ENCODE results near the gene SLC36A4. TPM values are rescaled to one million over a fixed set of nuclear protein-coding genes. Genes with fewer than 3 reads are reported as not detected.

Gene SLC36A4
- total RNA-seq, 1 donor, result 18.1 TPM

- H4K20me1 ChIP-seq (ENCODE audit: insufficient read depth, low read length), result no peaks in the 10 kb centered on the region
- H3K36me3 ChIP-seq (ENCODE audit: insufficient read depth, low read length), result peaks cover 5% of the 10 kb centered on the region
- no peak overlapping the region for H2AFZ ChIP-seq (ENCODE audit: low read length)
- no peaks in the 10 kb centered on the region for H3K4me1 ChIP-seq (ENCODE audit: insufficient read depth, low read length)
- H3K27me3 ChIP-seq (ENCODE audit: insufficient read depth, low read length), result no peaks in the 10 kb centered on the region
- no peak overlapping the region for H3K4me2 ChIP-seq (ENCODE audit: insufficient read depth, low read length)
- no peak for TF ChIP-seq CTCF (IDR thresholded peaks at IDR 0.05; ENCODE audit: extremely low read depth, low read depth, low read length)
- no peaks in the 10 kb centered on the region for H3K79me2 ChIP-seq (ENCODE audit: insufficient read depth, low read length)
- H3K4me3 ChIP-seq (ENCODE audit: insufficient read depth, low read length), result no peak overlapping the region
- no peak overlapping the region for H3K27ac ChIP-seq (ENCODE audit: low read depth, low read length)
- H3K9me3 ChIP-seq (ENCODE audit: low read depth, low read length), result peaks cover under 1% of the 10 kb centered on the region
- no peak for DNase-seq (ENCODE audit: insufficient read length, low spot score, missing footprints)
These were observed 37.0 kb downstream of the SLC36A4 start for GRCh38 chr11:93160808-93161207.

DNA sequence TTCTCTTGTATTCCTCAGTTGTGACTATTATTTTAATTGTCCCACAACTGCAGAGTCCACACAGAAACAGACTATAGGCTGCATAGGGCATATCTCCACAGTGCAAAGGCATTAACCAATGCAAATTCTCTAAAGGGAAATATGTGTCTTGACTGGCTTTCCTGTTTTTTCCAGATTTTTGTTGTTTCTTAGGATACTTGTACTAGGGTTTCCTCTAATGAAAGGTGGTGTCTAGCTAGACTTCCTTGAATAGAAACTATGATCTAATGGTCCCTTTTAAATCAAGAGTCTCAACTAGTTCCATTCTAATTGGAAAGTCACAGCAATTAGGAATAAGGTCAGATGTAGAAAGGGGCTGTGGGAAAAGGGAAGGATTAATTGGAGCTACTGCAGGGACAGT, 37.6 kb downstream of the SLC36A4 start:
- Histone ChIP-seq H3K4me1 (ENCODE audit: insufficient read depth, low read length) (no peaks in the 10 kb centered on the region), H3K4me3 (ENCODE audit: insufficient read depth, low read length) (no peak overlapping the region), H3K4me2 (ENCODE audit: insufficient read depth, low read length) (no peak overlapping the region), H3K36me3 (ENCODE audit: insufficient read depth, low read length) (peaks cover 5% of the 10 kb centered on the region), H4K20me1 (ENCODE audit: insufficient read depth, low read length) (no peaks in the 10 kb centered on the region), H3K9me3 (ENCODE audit: low read depth, low read length) (peaks cover 2% of the 10 kb centered on the region), H2AFZ (ENCODE audit: low read length) (no peak overlapping the region), H3K79me2 (ENCODE audit: insufficient read depth, low read length) (no peaks in the 10 kb centered on the region), H3K27me3 (ENCODE audit: insufficient read depth, low read length) (no peaks in the 10 kb centered on the region), H3K27ac (ENCODE audit: low read depth, low read length) (no peak overlapping the region)
- no peak for DNase-seq (ENCODE audit: insufficient read length, low spot score, missing footprints)
- no peak for TF ChIP-seq CTCF (IDR thresholded peaks at IDR 0.05; ENCODE audit: extremely low read depth, low read depth, low read length)

DNA sequence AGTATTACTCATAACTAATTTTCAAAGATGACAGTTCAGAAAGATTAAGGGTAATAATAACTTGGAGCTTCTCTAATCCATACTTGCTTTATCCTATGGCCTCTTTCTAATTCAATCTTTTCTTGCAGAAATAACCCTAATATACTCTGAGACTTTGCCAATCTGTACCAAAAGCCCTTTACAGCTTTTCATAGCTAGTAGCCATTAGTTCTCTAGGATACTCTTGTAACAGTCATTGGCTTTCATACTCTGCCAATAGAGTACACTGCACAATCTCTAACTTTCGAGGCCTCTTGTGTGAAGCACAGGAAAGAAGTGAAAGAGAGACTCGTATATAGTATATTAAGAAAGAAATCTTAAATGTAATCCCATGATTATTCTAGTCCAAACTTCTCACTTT, 38.1 kb downstream of the SLC36A4 start:
- H2AFZ ChIP-seq (ENCODE audit: low read length), result no peak overlapping the region

DNA sequence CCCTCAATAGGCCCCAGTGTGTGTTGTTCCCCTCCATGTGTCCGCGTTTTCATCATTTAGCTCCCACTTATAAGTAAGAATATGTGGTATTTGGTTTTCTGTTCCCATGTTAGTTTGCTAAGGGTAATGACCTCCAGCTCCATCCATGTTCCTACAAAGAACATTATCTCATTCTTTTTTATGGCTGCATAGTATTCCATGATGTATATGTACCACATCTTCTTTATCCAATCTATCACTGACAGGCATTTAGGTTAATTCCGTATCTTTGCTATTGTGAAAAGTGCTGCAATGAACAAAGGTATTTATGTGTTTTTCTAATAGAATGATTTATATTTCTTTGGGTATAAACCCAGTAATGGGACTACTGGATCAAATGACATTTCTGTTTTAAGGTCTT, 42.1 kb downstream of the SLC36A4 start:
- Histone ChIP-seq H3K9me3 (ENCODE audit: low read depth, low read length) (peaks cover 2% of the 10 kb centered on the region), H3K27me3 (ENCODE audit: insufficient read depth, low read length) (no peaks in the 10 kb centered on the region), H4K20me1 (ENCODE audit: insufficient read depth, low read length) (no peaks in the 10 kb centered on the region), H3K4me3 (ENCODE audit: insufficient read depth, low read length) (no peak overlapping the region), H3K79me2 (ENCODE audit: insufficient read depth, low read length) (no peaks in the 10 kb centered on the region), H3K27ac (ENCODE audit: low read depth, low read length) (no peak overlapping the region), H2AFZ (ENCODE audit: low read length) (no peak overlapping the region), H3K4me2 (ENCODE audit: insufficient read depth, low read length) (no peak overlapping the region), H3K36me3 (ENCODE audit: insufficient read depth, low read length) (no peaks in the 10 kb centered on the region), H3K4me1 (ENCODE audit: insufficient read depth, low read length) (no peaks in the 10 kb centered on the region)
- no peak for DNase-seq (ENCODE audit: insufficient read length, low spot score, missing footprints)
- TF ChIP-seq CTCF (IDR thresholded peaks at IDR 0.05; ENCODE audit: extremely low read depth, low read depth, low read length), result no peak

More for the DNA sequence above, 38.1 kb downstream of the SLC36A4 start:
- Histone ChIP-seq H3K4me3 (ENCODE audit: insufficient read depth, low read length) (no peak overlapping the region), H3K27me3 (ENCODE audit: insufficient read depth, low read length) (no peaks in the 10 kb centered on the region), H3K79me2 (ENCODE audit: insufficient read depth, low read length) (no peaks in the 10 kb centered on the region), H3K4me1 (ENCODE audit: insufficient read depth, low read length) (no peaks in the 10 kb centered on the region), H4K20me1 (ENCODE audit: insufficient read depth, low read length) (no peaks in the 10 kb centered on the region), H3K9me3 (ENCODE audit: low read depth, low read length) (peaks cover 2% of the 10 kb centered on the region), H3K27ac (ENCODE audit: low read depth, low read length) (no peak overlapping the region), H3K4me2 (ENCODE audit: insufficient read depth, low read length) (no peak overlapping the region), H3K36me3 (ENCODE audit: insufficient read depth, low read length) (peaks cover 5% of the 10 kb centered on the region)
- no peak for TF ChIP-seq CTCF (IDR thresholded peaks at IDR 0.05; ENCODE audit: extremely low read depth, low read depth, low read length)
- DNase-seq (ENCODE audit: insufficient read length, low spot score, missing footprints), result no peak

All from osteoblast (primary cell).